Breast epithelium (tissue), 3 donors: ENCODE results near the gene DGAT2.

Experiments
- CTCF ChIP-seq, 3 donors: fragments of 450-650 bp; IDR thresholded peaks; one replicate each; pipeline ENCODE4 v1.5.1; 2016 to 2017; ENCODE audit warnings: antibody characterized with exemption in 3 of 3, mild to moderate bottlenecking in 3 of 3, moderate library complexity in 3 of 3
- POLR2A ChIP-seq: fragments of 450-650 bp; IDR thresholded peaks from one replicate; pipeline ENCODE4 v1.6.1; 2016; ENCODE audit warnings: antibody characterized with exemption, mild to moderate bottlenecking, moderate library complexity
- POLR2AphosphoS5 ChIP-seq, 3 donors: sonication (generic); formaldehyde crosslinking; IDR thresholded peaks; one replicate each; pipeline ENCODE4 v1.6.1; 2017; ENCODE audit warnings: antibody characterized with exemption in 3 of 3

GRCh38 chr11:75785187-75785586 lies 16.6 kb downstream of the DGAT2 start:
- TF ChIP-seq POLR2A: no peak
- no peak for TF ChIP-seq CTCF (IDR thresholded peaks at IDR 0.05)
- no peak for TF ChIP-seq POLR2AphosphoS5 (IDR thresholded peaks at IDR 0.05)
